Vagina (tissue), 2 donors: Measurements from ENCODE around the gene DGKG. TPM values are rescaled to one million over a fixed set of nuclear protein-coding genes. Genes with fewer than 3 reads are reported as not detected.
A peak's percentile ranks its signal among the peaks of the same experiment; 100 is the strongest.

Experiments
- DNase-seq, 2 donors: peaks; one replicate each; pipeline ENCODE4 v3.0.0-alpha.2; 2017; ENCODE audit errors: extremely low spot score in 2 of 2
- H3K27ac ChIP-seq: fragments of 200-600 bp; sonication (generic); one replicate; pipeline ENCODE4 v1.5.1; 2019
- H3K27me3 ChIP-seq: fragments of 200-600 bp; sonication (generic); one replicate; pipeline ENCODE4 v1.5.1; 2019
- H3K36me3 ChIP-seq, 2 donors: fragments of 200-600 bp; sonication (generic); one replicate each; pipeline ENCODE4 v1.5.1; 2017 to 2019
- H3K4me1 ChIP-seq: fragments of 200-600 bp; sonication (generic); one replicate; pipeline ENCODE4 v1.5.1; 2019
- H3K4me3 ChIP-seq, 2 donors: fragments of 200-600 bp; sonication (generic); 1 replicate in 1 of 2; 2 replicates in 1 of 2; pipeline ENCODE4 v1.5.1; 2016 to 2019
- H3K9me3 ChIP-seq: fragments of 200-600 bp; sonication (generic); one replicate; pipeline ENCODE4 v1.5.1; 2019
- CTCF ChIP-seq, 3 experiments: fragments of 450-650 bp in 2 of 3; fragments of 200-600 bp in 1 of 3; sonication (generic) in 1 of 3; IDR thresholded peaks; one replicate each; pipeline ENCODE4 v1.5.1; 2017 to 2019; ENCODE audit warnings: antibody characterized with exemption in 3 of 3, mild to moderate bottlenecking in 2 of 3, moderate library complexity in 2 of 3
- POLR2A ChIP-seq, 2 donors: fragments of 450-650 bp; IDR thresholded peaks; one replicate each; pipeline ENCODE4 v1.6.1; 2017; ENCODE audit warnings: antibody characterized with exemption in 2 of 2, mild to moderate bottlenecking in 2 of 2, moderate library complexity in 2 of 2
- POLR2AphosphoS5 ChIP-seq, 2 donors: sonication (generic); formaldehyde crosslinking; IDR thresholded peaks; one replicate each; pipeline ENCODE4 v1.9.0; 2017; ENCODE audit warnings: antibody characterized with exemption in 2 of 2, mild to moderate bottlenecking in 2 of 2, low read depth in 1 of 2; ENCODE audit not compliant: insufficient read depth in 1 of 2
- intact Hi-C: fragments of 100-400 bp; cut with DNase I; formaldehyde crosslinking; loops from one replicate; pipeline ENCODE4 v1.15.1; 2023
- total RNA-seq: library from RNA; depleted of rRNA; stranded (reverse); fragments of >200 nt; gene quantifications from one replicate; pipeline ENCODE4 v1.2.3, GENCODE V29; 2016

Gene DGKG
- total RNA-seq, 1 donor from 2014 or later: 2.5 TPM

- Histone ChIP-seq H3K27me3 (no peaks in the 10 kb centered on the region), H3K9me3 (no peaks in the 10 kb centered on the region), H3K4me3 (no peak overlapping the region), H3K27ac (no peak overlapping the region), H3K4me1 (no peaks in the 10 kb centered on the region), H3K36me3 (no peaks in the 10 kb centered on the region)
- TF ChIP-seq POLR2A (IDR thresholded peaks at IDR 0.05) (no peak), CTCF (IDR thresholded peaks at IDR 0.05) (no peak), POLR2AphosphoS5 (IDR thresholded peaks at IDR 0.05; ENCODE audit: insufficient read depth in 1 of 2, low read depth in 1 of 2) (no peak)
- DNase-seq: no peak
- intact Hi-C loops: no loop called here
These were observed 80.9 kb downstream of the DGKG start for GRCh38 chr3:186281176-186281575.

GRCh38 chr3:186280737-186281136, 81.3 kb downstream of the DGKG start:
- TF ChIP-seq POLR2A (IDR thresholded peaks at IDR 0.05) (no peak), CTCF (IDR thresholded peaks at IDR 0.05) (no peak), POLR2AphosphoS5 (IDR thresholded peaks at IDR 0.05; ENCODE audit: insufficient read depth in 1 of 2, low read depth in 1 of 2) (no peak)
- intact Hi-C loops: no loop called here
- no peaks in the 10 kb centered on the region for H3K36me3 ChIP-seq
- no peak for DNase-seq
- no peak overlapping the region for H3K27ac ChIP-seq
- no peaks in the 10 kb centered on the region for H3K4me1 ChIP-seq
- no peak overlapping the region for H3K4me3 ChIP-seq
- H3K9me3 ChIP-seq: no peaks in the 10 kb centered on the region
- no peaks in the 10 kb centered on the region for H3K27me3 ChIP-seq

- Histone ChIP-seq H3K4me1 (no peaks in the 10 kb centered on the region), H3K27ac (no peak overlapping the region), H3K36me3 (no peaks in the 10 kb centered on the region), H3K27me3 (no peaks in the 10 kb centered on the region), H3K4me3 (no peak overlapping the region), H3K9me3 (no peaks in the 10 kb centered on the region)
- no peak for DNase-seq
- intact Hi-C loops: loop anchor here (10.0 kb wide), 1 partner anchor 293 kb away; no protein-coding TSS in a partner anchor
- TF ChIP-seq POLR2A (IDR thresholded peaks at IDR 0.05): no peak
- peak in 2 of 3 experiments; percentile 30 to 42 for TF ChIP-seq CTCF (IDR thresholded peaks at IDR 0.05)
- TF ChIP-seq POLR2AphosphoS5 (IDR thresholded peaks at IDR 0.05; ENCODE audit: insufficient read depth in 1 of 2, low read depth in 1 of 2): no peak
These were observed 84.6 kb downstream of the DGKG start for GRCh38 chr3:186277268-186277909.

GRCh38 chr3:186275436-186275835, 86.6 kb downstream of the DGKG start:
- DNase-seq: peak in 1 of 2 donors; percentile 25
- H3K4me3 ChIP-seq: no peak overlapping the region
- intact Hi-C loops: loop anchor here (10.0 kb wide), 1 partner anchor 291 kb away; no protein-coding TSS in a partner anchor
- H3K27me3 ChIP-seq: no peaks in the 10 kb centered on the region
- no peaks in the 10 kb centered on the region for H3K4me1 ChIP-seq
- H3K27ac ChIP-seq: no peak overlapping the region
- H3K9me3 ChIP-seq: no peaks in the 10 kb centered on the region
- no peaks in the 10 kb centered on the region for H3K36me3 ChIP-seq
- TF ChIP-seq CTCF (IDR thresholded peaks at IDR 0.05): no peak
- TF ChIP-seq POLR2AphosphoS5 (IDR thresholded peaks at IDR 0.05; ENCODE audit: insufficient read depth in 1 of 2, low read depth in 1 of 2): no peak
- no peak for TF ChIP-seq POLR2A (IDR thresholded peaks at IDR 0.05)

GRCh38 chr3:186273586-186273985, 88.4 kb downstream of the DGKG start:
- H3K27me3 ChIP-seq: no peaks in the 10 kb centered on the region
- no peaks in the 10 kb centered on the region for H3K9me3 ChIP-seq
- no peak overlapping the region for H3K27ac ChIP-seq
- H3K4me3 ChIP-seq: no peak overlapping the region
- H3K4me1 ChIP-seq: no peaks in the 10 kb centered on the region
- intact Hi-C loops: loop anchor here (5.0 to 10.0 kb wide), 2 partner anchors 289 to 596 kb away; no protein-coding TSS in a partner anchor
- no peak for DNase-seq
- TF ChIP-seq CTCF (IDR thresholded peaks at IDR 0.05) (no peak), POLR2A (IDR thresholded peaks at IDR 0.05) (no peak), POLR2AphosphoS5 (IDR thresholded peaks at IDR 0.05; ENCODE audit: insufficient read depth in 1 of 2, low read depth in 1 of 2) (no peak)
- no peaks in the 10 kb centered on the region for H3K36me3 ChIP-seq
